SK-N-MC (cell line): ENCODE data around the gene CDKN2A.

ENCODE experiments used
- EZH2 ChIP-seq: fragments of 200-600 bp; sonication (generic); IDR thresholded peaks from one replicate; pipeline ENCODE4 v1.6.1; 2017; ENCODE audit warnings: antibody characterized with exemption
- POLR2AphosphoS5 ChIP-seq: IDR thresholded peaks from 2 replicates; pipeline ENCODE4 v1.6.1; 2012; ENCODE audit warnings: mild to moderate bottlenecking, low read depth, low read length, borderline replicate concordance

DNA sequence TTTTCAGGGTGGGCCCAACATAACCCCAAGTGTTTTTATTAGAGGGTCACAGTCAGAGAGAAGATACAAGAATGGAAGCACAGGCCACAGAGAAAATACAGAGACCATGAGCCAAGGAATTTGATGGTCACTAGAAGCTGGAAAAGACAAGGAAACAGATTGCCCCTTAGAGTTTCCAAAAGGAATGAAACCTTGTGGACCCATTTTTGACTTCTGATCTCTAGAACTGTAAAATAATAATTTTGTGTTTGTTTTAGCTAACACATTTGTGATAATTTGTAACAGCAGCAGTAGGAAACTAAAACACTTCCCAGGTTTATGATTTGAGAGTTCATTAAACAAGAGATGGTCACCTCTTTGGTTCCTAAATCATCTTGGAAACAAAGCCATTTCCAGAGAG is 21.8 kb downstream of the CDKN2A start:
- TF ChIP-seq EZH2 (no peak), POLR2AphosphoS5 (no peak)
